Fibroblast of skin of back (primary cell): Measurements from ENCODE around the gene SCLY.

Experiments
- DNase-seq: peaks from one replicate; pipeline ENCODE4 v3.0.0-alpha.2; 2013

Gene SCLY

DNA sequence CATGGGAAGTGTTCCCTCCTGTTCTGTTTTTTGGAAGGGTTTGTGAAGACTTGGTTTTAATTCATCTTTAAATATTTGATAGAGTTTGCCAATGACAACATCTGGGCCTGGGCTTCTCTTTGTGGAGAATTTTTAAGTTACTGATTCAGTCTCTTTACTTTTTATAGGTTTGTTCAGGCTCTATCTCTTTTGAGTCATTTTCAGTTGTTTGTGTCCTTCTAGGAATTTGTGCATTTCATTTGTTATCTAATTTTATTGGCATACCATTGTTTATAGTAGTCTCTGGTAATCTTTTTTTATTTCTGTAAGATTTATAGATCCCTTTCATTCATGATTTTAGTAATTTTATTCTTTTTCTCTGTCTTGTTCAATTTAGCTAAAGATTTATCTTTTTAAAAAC, 14.6 kb downstream of the SCLY start:
- DNase-seq: no peak

DNA sequence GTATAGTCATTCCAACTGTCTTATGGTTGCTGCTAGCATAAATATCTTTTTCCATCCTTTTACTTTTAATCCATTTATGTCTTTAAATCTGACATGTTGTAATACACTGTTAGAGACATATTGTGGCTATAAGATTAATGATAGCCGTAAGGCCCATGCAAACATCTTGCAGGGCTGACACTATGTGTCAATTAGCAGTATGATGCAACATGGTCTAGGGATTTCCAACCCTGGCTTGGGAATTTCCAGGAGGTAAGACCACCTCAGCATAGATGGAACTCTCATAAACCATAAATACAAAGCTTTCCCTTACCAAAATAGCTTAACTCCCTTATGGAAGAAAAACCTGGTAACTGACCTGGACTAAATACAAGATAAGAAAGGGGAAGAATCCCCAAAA, 16.5 kb downstream of the SCLY start:
- DNase-seq: no peak

DNA sequence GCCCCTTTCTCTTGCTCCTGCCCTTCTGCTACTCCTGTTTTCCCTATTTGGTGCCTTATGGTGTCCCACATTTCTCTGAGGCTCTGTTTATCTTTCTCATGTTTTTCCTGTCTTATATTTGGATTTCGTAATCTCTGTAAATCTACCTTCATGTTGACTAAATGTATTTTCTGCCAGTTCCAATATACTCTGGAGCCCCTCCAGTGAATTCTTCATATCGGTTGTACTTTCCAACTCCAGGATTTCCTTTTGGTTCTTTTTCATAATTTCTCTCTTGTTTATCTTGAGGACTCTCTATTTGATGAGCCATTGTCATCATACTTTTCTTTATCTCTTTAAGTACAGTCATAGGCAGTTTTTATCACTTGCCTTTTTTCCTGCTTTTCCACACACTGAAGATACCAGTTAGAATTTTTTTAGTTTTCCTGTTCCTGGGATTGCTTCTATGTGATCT, 19.1 kb downstream of the SCLY start:
- no peak for DNase-seq

DNA sequence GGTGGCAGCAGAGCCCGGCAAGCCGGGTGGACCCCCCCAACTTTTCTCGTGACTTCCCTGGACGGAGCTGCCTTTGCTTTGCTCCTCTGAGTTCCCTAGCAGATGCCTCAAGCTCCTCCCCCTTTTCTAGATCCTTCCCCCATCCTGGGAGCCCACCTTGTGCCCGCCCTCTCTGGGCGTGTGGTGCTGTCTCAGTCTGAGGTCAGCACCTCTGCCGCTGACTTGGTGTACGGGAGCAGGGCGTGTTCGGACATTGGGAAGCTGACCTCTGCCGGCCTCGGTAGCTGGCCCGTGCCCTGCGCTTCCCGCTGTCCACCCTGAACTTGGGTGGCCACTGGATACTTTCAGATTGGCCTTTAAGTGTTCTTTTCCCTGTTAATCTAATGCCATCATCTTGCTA, 19.7 kb downstream of the SCLY start:
- DNase-seq: no peak

DNA sequence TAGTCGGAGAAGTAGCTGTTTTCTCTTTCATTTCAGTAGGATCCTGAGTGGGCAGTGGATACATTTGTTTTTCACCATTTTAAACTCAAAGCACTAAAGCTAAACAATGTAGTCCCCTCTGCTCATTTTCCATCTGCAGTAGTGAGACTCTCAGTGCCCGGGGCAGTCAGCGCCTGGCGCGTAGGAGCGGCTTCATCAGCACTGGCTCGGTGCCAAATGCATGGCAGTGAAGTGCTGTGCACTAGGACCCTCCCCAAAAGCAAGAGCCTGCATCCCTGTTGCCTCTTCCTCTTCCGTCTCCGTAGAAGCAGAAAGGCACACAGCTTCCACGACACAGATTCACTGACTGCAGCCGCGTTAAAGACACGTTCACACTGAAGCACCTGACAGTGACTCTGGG, 20.3 kb downstream of the SCLY start:
- DNase-seq: no peak

DNA sequence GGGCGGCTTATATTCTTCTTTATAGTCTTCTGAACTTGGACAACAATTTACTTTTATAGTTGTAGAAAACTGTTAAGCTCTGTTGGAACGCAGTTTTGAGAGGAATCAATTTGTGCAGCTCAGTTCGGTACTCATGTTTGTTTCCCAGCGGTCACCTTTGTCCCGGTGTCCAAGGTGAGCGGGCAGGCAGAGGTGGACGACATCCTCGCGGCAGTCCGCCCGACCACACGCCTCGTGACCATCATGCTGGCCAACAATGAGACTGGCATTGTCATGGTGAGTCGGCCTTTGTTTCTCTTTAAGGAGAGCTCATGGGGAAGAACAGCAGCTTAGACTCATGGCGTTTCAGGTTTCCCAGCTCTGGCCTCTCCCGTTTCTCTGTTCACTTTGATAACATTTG, 20.8 kb downstream of the SCLY start:
- DNase-seq: no peak

DNA sequence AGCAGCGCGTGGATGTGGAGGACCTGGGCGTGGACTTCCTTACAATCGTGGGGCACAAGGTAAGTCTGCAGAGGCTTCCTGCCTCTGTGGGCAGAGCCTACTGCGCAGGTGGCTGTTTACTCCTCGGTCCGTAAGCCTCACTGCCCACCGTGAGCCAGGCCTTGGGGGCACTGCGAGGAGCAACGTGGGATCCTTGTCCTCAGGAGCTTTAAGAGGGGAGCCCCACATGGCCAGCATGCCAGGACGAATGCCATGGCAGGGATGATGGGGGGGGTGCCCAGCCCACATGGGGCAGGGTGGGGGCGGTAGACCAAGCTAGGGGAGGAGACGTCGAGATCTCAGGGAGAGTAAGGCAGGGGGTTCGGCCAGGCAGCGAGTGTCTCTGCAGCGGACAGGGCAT, 21.4 kb downstream of the SCLY start:
- no peak for DNase-seq

DNA sequence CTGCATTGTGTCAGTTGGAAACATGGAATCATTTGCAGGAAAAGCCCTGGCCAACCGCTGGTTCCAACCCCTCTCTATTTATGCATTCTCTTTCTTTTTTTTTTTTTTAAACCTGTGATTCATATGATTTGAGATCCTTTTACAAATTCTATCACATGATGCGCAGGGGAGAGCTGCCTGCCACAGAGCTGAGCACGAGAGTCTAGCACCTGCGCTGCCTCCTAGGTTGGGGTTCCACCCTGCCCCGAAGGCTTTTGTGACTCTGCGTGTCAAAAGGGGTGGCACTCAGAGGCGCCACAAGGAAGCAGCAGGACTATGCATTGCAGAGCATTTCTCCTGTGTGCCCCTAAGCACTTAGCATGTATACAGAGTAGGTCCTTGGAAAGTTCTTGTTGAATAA, 22.0 kb downstream of the SCLY start:
- DNase-seq: no peak

DNA sequence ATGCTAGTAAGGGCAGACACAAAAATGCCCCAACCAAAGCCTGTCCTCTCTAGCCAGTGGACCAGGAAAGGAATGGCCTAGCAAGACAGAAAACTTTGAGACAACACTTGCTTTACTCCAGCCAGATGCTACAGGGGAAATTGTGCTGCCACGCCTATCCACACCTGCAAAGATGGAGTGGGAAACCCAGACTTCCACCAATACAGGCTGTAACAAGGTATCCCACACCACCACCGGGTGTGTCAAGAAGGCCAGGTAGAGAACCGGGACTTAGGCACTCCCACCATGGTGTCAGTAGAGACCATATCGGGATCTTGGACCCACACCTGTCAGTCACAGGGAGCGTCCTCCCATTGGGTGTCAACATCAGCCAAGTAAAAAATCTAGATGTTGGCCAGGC, 23.1 kb downstream of the SCLY start:
- no peak for DNase-seq

DNA sequence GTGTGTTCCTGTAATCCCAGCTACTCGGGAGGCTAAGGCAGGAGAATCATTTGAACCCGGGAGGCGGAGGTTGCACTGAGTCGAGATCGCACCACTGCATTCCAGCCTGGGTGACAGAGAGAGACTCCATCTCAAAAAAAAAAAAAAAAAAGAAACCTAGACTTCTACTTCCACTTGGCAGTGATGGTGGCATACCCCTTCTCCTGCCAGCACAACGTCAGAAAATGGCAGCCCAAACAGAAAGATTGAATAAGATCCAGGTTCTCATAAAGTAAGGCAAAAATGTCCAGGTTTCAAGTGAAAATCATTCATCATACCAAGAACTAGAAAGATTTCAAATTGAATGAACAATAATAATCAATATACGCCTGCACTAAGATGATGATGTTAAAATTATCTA, 24.0 kb downstream of the SCLY start:
- DNase-seq: no peak

DNA sequence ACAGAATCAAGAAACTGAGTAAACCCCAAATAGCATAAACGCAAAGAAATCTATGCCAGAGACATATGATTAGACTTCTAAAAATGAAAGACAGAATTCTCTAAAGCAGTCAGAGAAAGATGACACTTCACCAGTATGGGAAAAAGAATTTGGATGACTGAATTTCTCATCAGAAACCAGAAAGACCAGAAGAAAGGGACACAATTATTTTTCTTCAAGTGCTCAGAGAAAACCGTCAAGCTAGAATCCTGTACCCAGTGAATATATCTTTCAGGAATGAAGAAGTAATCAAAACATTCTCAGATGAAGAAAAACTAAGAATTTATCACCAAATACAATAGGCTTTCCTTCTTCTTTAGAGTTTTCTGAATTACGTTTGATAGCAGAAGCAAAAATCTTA, 25.1 kb downstream of the SCLY start:
- no peak for DNase-seq

DNA sequence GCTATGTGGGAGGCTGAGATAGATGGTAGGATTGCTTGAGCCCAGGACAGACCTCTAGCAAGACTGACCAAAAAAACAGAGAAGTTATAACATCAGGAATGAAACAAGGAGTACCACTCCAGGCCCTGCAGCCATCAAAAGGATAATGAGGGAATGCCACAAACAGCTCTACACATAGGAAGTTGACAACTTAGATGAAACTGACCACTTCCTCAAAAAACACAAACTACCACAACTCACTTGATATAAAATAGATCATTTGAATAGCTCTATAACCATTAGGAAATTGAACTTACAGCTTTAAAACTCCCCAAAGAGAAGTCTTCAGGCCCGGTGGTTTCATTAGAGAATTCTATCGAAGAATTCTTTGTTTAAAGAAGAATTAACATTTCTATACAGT, 26.4 kb downstream of the SCLY start:
- no peak for DNase-seq

DNA sequence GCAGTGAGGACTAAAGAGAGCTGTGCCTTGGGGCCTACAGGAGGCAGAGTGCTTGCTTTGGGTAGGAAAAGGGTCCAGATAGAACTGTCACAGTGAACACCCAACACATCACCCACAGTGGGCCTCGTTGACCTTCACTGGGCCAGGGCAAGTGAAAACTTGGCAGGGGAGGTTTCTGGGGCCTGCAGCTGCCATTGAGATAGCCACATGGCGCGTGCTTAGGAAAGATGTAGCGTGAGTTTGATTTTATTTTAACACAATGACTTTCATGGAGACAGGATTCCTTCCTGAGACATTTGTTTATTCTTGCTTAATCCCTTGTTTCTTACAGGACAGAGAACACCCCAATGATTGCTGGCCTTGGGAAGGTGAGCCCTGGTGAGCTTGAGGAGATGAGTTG, 30.1 kb downstream of the SCLY start:
- DNase-seq: no peak

DNA sequence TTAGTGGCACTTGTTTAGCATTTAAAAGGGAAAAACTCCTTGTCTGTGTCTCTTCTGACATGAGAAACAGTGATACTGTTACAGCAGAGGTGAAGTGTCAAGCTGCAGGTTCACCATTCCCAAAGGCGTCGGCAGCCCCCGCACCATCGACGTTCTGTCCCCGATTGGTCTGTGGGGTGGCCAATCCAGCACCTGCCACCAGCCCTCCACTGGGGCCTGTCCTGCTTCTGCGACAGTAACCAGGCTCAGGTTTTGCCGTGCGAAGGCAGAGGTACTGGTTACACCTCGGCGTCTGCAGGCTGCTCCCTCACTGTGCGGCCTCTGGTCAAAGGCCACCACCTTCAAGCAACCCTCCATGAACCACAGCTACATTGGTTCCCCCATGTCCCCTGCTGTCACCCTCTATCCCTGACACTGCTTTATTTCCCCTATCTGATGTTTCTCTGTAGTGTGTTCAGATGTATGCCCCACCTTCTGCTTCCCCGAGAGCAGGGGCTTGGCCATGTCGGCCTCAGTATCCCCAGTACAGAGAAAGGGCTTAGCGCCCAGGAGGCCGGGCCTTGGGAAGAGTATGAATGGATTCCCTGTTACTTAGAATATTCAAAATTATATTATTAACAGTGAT, 30.7 kb downstream of the SCLY start:
- DNase-seq: no peak

DNA sequence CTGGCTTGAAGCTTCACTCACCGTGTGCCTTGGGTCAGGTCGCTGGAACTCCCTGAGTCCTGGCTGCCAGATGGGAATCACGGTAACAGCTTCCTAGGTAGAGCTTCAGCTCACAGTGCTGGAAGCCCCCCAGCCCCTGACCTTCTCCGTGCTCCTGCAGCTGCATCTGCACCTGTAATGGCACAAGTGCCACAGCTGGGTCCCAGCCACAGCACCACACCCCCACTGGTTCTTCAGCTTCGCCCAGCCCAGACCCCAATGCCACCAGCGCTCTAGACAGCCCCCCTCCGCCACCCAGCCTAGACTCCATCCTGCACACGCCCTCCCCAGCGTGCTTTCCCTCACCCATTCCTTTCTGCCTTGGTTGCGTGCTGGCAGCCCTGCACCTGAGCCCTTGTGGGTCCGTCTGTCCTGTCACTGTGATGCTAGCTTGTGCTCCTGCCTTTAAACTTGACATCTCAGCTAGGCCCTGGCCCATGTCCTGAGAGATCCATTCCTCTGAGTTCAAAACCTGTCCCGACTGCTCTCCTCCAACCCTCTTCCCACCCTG, 31.8 kb downstream of the SCLY start:
- no peak for DNase-seq

DNA sequence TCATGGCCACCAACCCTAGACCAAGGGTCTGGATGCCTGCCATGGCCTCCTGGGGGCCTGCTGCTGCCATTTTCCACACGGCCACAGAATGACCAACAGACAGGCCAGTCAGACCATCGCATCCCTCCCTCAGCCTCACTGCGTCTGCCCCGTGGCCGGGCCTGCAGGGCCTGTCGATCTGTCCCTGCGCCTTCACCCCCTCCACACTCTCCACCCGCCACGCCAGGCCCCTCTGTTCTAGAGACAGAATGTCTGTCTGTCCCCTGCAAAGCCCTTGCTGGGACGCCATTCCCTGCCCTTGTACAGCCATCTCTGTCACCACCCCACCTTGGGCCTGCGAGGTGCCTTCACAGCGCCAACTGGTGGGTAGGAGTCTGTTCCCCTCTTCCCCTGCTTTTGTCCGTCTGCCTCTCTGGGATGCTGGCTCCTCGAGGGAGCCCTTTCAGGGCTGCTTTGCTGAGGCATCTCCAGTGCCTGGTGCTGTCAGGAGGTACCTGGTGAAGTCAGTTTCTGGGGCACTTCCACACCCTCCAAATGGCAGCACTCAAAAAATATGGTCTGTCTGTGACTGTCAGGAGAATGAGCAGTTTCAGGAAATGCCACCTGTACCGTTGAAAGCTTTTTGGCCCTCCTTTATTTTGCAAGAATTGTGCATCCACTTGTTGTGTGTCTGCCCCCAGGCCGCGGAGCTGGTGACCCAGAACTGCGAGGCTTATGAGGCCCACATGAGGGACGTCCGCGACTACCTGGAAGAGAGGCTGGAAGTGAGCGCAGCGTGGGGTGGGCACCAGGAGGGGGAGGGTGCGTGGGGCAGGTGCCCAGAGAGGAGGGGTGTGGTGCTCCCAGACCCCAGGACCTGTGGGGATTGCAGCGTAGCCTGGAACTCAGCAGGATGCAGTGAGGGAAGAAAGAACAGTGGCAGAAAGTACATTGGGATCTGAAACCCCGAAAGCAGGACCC, 32.7 kb downstream of the SCLY start:
- DNase-seq: no peak

DNA sequence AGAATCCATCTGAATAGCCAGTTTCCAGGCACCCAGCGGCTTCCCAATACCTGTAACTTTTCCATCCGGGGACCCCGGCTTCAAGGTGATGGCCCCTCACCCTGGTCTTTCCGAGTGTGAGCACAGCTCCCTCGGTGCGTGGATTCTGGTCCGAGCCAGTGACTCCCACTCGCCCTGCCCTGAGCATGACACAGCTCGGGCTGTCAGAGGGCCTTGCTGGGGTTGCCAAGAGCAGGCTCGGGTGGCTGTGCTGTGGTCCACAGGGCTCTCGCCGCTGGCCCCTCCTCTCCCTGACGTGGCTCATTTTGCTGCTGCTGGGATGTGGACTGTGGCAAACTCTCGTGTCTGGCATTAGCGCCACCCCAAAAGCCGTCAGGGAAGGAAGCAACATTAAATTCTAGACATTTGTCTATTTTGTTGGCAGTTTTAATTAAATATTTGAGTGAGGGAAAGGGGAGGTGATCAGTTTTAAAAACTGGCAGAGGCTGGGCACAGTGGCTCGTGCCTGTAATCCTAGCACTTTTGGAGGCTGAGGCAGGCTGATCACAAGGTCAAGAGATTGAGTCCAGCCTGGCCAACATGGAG, 33.7 kb downstream of the SCLY start:
- no peak for DNase-seq

DNA sequence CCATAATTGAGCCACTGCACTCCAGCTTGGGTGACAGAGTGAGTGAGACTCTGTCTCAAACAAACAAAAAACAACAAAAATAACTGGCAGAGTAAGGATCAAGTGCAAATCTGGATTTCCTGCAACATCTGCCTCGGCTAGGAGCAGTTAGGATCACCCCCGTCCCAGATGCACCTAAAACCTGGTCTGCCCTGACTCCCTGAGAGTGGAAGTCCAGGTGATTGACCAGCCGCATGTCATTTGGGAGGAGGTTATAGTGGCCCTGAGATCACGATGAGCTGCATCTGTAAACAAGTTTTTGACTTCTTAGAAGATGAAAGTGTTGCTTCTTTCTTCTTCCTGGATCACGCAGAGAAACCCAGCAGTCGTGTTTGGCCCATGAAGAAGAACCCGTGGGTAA, 34.3 kb downstream of the SCLY start:
- no peak for DNase-seq

DNA sequence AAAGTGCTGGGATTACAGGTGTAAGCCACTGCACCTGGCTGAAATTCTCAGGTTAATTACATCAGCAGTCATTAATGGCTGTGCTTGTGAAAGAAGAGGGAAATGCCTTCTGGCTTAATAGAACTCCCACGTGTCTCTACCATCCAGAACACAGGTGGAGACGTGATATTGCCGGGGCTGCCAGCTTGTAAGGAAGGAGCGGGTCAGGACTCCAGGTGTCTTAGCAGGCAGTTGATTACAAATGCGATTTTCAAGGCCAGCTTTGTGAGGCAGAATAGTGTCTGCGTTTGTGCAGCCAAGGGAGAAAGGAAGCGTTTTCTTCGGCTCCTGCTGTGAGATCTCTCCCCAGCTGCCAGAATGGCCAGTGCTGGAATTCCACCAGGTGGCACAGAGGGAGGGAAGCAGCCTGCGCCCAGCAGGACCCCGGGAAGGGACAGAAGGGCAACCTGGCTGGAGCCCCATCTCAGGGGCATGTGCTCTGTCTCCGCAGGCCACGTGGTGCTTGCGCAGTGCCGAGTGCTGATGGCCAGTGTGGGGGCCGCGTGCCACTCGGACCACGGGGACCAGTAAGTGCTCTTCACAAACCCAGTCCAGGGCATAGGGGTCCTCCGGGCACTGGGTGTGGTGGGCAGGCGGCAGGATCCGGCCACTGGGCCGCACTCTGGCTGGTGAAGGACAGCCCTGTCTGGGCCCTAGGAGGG, 35.7 kb downstream of the SCLY start:
- no peak for DNase-seq

DNA sequence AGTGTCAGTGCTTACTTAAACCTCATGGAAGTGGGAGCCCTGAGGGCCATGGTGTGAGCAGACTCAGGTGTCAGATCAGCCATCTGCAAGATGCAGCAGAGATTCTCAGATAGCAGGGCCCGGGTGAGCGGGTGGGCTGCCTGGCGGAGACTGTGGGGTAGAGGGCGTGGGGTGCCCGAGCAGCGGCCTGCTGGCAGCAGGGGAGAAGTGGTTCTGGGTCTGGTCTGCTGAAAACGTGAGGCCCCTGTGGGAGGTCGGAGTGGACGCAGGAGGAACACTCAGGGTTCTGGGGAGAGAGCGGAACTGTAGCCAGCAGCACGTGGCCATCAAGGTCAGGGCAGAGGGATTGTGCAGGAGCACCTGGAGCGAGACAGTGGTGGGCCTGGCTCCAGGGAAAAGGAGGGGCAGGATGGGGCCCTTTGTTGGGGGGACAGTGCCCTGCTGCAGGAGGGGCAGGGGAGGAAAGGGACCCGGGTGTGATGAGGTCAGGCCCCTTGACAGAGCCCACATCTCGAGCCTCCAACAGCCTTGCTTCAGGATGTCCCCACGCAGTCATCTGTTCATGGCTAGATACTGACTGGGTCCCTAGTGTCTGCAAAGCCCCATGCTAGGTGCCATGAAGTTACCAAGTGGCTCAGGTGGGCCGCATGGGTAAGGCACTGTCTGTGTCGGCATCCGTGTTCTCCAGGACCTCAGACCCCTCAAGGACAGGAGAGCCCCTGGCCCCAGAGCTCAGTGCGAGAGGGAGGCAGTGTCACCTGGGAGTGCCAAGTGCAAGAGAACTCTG, 36.6 kb downstream of the SCLY start:
- no peak for DNase-seq

DNA sequence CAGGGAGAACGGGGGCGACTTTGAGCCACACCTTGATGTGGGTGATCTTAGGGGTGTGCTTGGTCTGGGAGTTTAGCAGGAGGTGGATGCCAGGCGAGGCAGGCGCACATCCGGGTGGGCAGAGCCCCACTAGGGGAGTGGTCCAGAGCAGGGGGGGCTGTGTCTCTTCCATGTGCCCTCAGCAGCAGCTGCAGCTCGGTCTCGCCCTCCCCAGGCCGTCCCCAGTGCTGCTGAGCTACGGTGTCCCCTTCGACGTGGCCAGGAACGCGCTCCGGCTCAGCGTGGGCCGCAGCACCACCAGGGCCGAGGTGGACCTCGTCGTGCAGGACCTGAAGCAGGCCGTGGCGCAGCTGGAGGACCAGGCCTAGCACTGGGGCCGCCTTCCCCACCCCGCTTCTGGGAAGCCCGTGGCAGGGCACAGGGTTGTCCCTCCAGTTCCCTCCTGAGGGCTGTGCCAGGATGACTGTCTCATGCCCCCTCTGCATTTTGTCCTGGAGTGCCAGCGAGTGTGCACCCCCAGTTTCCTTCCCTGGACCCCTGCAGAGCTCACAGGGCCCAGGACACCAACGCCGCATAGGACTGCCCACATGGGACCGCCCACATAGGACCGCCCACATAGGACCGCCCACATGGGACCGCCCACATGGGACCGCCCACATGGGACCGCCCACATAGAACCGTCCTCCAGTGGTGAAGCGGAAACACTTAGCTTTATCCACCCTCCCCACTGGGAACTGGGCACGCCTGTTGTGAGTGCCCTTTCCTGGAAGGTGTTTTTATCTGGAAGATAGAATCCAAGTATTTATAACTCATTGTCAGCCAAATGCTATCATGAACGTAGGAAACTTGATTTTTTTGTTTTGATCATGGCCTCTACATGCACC, 37.4 kb downstream of the SCLY start:
- DNase-seq: peak; percentile 52
